Caco-2 (cell line): ENCODE results near the gene NTRK1. TPM values are rescaled to one million over a fixed set of nuclear protein-coding genes. Genes with fewer than 3 reads are reported as not detected.

ENCODE experiments used
- BruUV-seq: library from RNA; stranded (reverse); fragments of 400-500 nt; replicated peaks from 2 replicates; lab custom pipeline; 2021; lab: Mats Ljungman, UMichigan
- CTCF ChIA-PET: fragments of 300-600 bp; sonication (Branson Sonifier 250); formaldehyde crosslinking; loops from one replicate; lab custom pipeline; 2022; ENCODE audit warnings: antibody characterized with exemption; lab: Charles Lee
- POLR2A ChIA-PET: fragments of 300-600 bp; sonication (Branson Sonifier 250); formaldehyde crosslinking; loops from one replicate; lab custom pipeline; 2022; ENCODE audit warnings: antibody characterized with exemption; lab: Charles Lee
- DNase-seq, 2 experiments: peaks; one replicate each; pipeline versions ENCODE4 v3.0.0 to v3.0.0-alpha.2; 2020 to 2022
- H3K27me3 ChIP-seq: replicated peaks from 2 replicates; pipeline ENCODE4 v1.6.0; 2011; ENCODE audit warnings: low read length; ENCODE audit not compliant: control insufficient read depth, insufficient read depth
- H3K36me3 ChIP-seq: 2 replicates; pipeline ENCODE4 v1.5.1; 2011; ENCODE audit warnings: low read length; ENCODE audit not compliant: control insufficient read depth, insufficient read depth
- H3K4me1 ChIP-seq: fragments of 250-450 bp; sonication (Bioruptor Pico); 2 replicates; pipeline ENCODE4 v1.5.1; 2020; ENCODE audit warnings: mild to moderate bottlenecking
- H3K4me3 ChIP-seq: 2 replicates; pipeline ENCODE4 v1.5.1; 2011; ENCODE audit warnings: low read depth, mild to moderate bottlenecking, control low read depth, low read length
- H3K9me3 ChIP-seq: fragments of 250-450 bp; sonication (Bioruptor Pico); 2 replicates; pipeline ENCODE4 v1.5.1; 2020; ENCODE audit warnings: mild to moderate bottlenecking, moderate library complexity
- H3K27ac Mint-ChIP-seq: one replicate; pipeline ENCODE4 v1.8.0; 2022; ENCODE audit warnings: mixed read lengths; ENCODE audit not compliant: unreplicated experiment
- H3K27me3 Mint-ChIP-seq: one replicate; pipeline ENCODE4 v1.8.0; 2022; ENCODE audit warnings: mixed read lengths; ENCODE audit not compliant: insufficient read depth, unreplicated experiment
- H3K36me3 Mint-ChIP-seq: one replicate; pipeline ENCODE4 v1.8.0; 2022; ENCODE audit warnings: mild to moderate bottlenecking, mixed read lengths; ENCODE audit not compliant: insufficient read depth, unreplicated experiment
- H3K4me1 Mint-ChIP-seq: one replicate; pipeline ENCODE4 v1.8.0; 2022; ENCODE audit warnings: low read depth, mixed read lengths; ENCODE audit not compliant: unreplicated experiment
- H3K4me3 Mint-ChIP-seq: one replicate; pipeline ENCODE4 v1.8.0; 2022; ENCODE audit warnings: mild to moderate bottlenecking, moderate library complexity, mixed read lengths; ENCODE audit not compliant: unreplicated experiment
- H3K9me3 Mint-ChIP-seq: one replicate; pipeline ENCODE4 v1.8.0; 2022; ENCODE audit warnings: mixed read lengths; ENCODE audit not compliant: unreplicated experiment
- CTCF ChIP-seq, 2 experiments: fragments of 200-600 bp in 1 of 2; IDR thresholded peaks; 1 replicate in 1 of 2; 2 replicates in 1 of 2; pipeline versions ENCODE4 v1.5.1 to v1.8.0; 2011 to 2022; ENCODE audit warnings: antibody characterized with exemption in 1 of 2, control low read depth in 1 of 2, inconsistent platforms in 1 of 2, low read depth in 1 of 2, low read length in 1 of 2, mild to moderate bottlenecking in 1 of 2, moderate library complexity in 1 of 2; ENCODE audit not compliant: insufficient read depth in 1 of 2, severe bottlenecking in 1 of 2, unreplicated experiment in 1 of 2
- intact Hi-C: fragments of 100-400 bp; cut with micrococcal nuclease; formaldehyde crosslinking; loops from one replicate; pipeline ENCODE4 v1.10.0; 2022; ENCODE audit not compliant: unreplicated experiment
- total RNA-seq: library from RNA; stranded (reverse); gene quantifications from 2 replicates; pipeline ENCODE4 v1.2.3, GENCODE V29; 2022

Gene NTRK1
- total RNA-seq, 1 experiment from 2014 or later = not detected

GRCh38 chr1:156865865-156866248, 5.2 kb downstream of the NTRK1 start:
- no peak for DNase-seq
- H3K4me3 ChIP-seq = no peak overlapping the region
- no peaks in the 10 kb centered on the region for H3K36me3 ChIP-seq
- H3K9me3 ChIP-seq = no peaks in the 10 kb centered on the region
- H3K4me1 Mint-ChIP-seq = peaks cover 12% of the 10 kb centered on the region
- POLR2A ChIA-PET = no interaction called here
- H3K27me3 ChIP-seq = peaks cover 3% of the 10 kb centered on the region
- no peak overlapping the region for H3K4me3 Mint-ChIP-seq
- H3K4me1 ChIP-seq = peaks cover 16% of the 10 kb centered on the region
- H3K27me3 Mint-ChIP-seq = peaks cover 8% of the 10 kb centered on the region
- intact Hi-C loops = no loop called here
- no peaks in the 10 kb centered on the region for H3K36me3 Mint-ChIP-seq
- BruUV-seq = no TSS peak
- H3K9me3 Mint-ChIP-seq = no peaks in the 10 kb centered on the region
- no peak for TF ChIP-seq CTCF (IDR thresholded peaks at IDR 0.05; ENCODE audit: insufficient read depth in 1 of 2, low read depth in 1 of 2, low read length in 1 of 2, severe bottlenecking in 1 of 2, unreplicated experiment in 1 of 2)
- CTCF ChIA-PET = no interaction called here
- H3K27ac Mint-ChIP-seq = no peak overlapping the region

- intact Hi-C loops = no loop called here
- H3K27me3 ChIP-seq = peaks cover 1% of the 10 kb centered on the region
- DNase-seq = no peak
- no TSS peak for BruUV-seq
- H3K36me3 Mint-ChIP-seq = no peaks in the 10 kb centered on the region
- H3K27ac Mint-ChIP-seq = no peak overlapping the region
- TF ChIP-seq CTCF (IDR thresholded peaks at IDR 0.05; ENCODE audit: insufficient read depth in 1 of 2, low read depth in 1 of 2, low read length in 1 of 2, severe bottlenecking in 1 of 2, unreplicated experiment in 1 of 2) = no peak
- H3K4me3 ChIP-seq = no peak overlapping the region
- no peak overlapping the region for H3K4me3 Mint-ChIP-seq
- H3K27me3 Mint-ChIP-seq = peaks cover 8% of the 10 kb centered on the region
- no peaks in the 10 kb centered on the region for H3K36me3 ChIP-seq
- H3K4me1 Mint-ChIP-seq = peaks cover 12% of the 10 kb centered on the region
- ChIA-PET CTCF (no interaction called here), POLR2A (no interaction called here)
- no peaks in the 10 kb centered on the region for H3K9me3 ChIP-seq
- no peaks in the 10 kb centered on the region for H3K9me3 Mint-ChIP-seq
- peaks cover 11% of the 10 kb centered on the region for H3K4me1 ChIP-seq
Observed at GRCh38 chr1:156866249-156866909, 5.7 kb downstream of the NTRK1 start.

- DNase-seq = no peak
- H3K9me3 ChIP-seq = no peaks in the 10 kb centered on the region
- H3K4me3 ChIP-seq = no peak overlapping the region
- intact Hi-C loops = no loop called here
- no TSS peak for BruUV-seq
- no peaks in the 10 kb centered on the region for H3K36me3 ChIP-seq
- H3K27me3 Mint-ChIP-seq = peaks cover 8% of the 10 kb centered on the region
- H3K27me3 ChIP-seq = no peaks in the 10 kb centered on the region
- peaks cover 3% of the 10 kb centered on the region for H3K4me1 Mint-ChIP-seq
- H3K27ac Mint-ChIP-seq = no peak overlapping the region
- CTCF ChIA-PET = no interaction called here
- H3K36me3 Mint-ChIP-seq = no peaks in the 10 kb centered on the region
- peaks cover 3% of the 10 kb centered on the region for H3K4me1 ChIP-seq
- H3K9me3 Mint-ChIP-seq = no peaks in the 10 kb centered on the region
- no peak overlapping the region for H3K4me3 Mint-ChIP-seq
- POLR2A ChIA-PET = no interaction called here
- TF ChIP-seq CTCF (IDR thresholded peaks at IDR 0.05; ENCODE audit: insufficient read depth in 1 of 2, low read depth in 1 of 2, low read length in 1 of 2, severe bottlenecking in 1 of 2, unreplicated experiment in 1 of 2) = no peak
Observed at GRCh38 chr1:156868341-156868740, 7.7 kb downstream of the NTRK1 start.
